GM18873 (cell line): ENCODE measurements around the gene NACC1.

Experiments
- ATAC-seq: cut with Tn5 transposase; IDR thresholded peaks from one replicate; pipeline ENCODE4 v1.9.1; 2021; ENCODE audit warnings: mild to moderate bottlenecking, moderate library complexity, moderate number of reproducible peaks; ENCODE audit not compliant: unreplicated experiment, low FRiP score

NACC1 gene

DNA sequence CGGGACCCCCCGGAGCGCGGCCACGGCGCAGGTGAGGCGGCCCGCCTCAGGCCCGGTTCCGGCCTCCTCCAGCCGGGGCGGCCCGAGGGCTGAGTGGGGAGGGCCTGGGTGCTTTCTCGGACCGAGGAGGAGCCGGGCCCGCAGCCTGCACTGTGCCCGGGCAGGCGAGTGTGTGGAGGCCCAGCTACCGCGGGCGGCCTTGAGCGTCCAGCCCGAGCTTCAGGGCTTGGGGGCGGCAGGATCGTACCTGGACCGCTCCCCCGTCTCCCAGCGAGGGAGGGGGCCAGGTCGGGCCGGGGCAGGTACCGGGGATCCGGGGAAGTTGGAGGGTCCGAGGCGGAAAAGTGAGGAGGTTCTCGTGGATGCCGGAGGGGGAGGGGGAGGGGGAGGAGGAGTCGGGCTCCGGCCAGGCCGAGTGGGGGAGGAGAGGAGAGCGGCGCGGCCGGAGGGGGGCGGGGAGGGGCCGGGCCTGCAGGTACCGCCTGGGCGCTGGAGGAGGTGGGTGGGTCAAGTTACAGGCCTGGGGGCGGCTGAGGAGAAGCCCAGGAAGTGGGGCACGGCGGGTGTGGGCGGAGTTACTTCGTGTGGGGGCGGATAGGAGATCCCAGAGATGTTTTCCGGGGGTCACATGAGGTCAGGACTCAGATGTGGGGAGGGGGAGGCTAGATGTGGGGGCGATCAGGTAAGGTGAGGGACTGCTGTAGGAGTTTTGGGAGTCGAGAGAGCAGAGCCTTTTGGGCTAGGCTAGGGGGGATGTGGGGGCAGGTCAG lies 545 bp downstream of the NACC1 start:
- no peak for ATAC-seq

DNA sequence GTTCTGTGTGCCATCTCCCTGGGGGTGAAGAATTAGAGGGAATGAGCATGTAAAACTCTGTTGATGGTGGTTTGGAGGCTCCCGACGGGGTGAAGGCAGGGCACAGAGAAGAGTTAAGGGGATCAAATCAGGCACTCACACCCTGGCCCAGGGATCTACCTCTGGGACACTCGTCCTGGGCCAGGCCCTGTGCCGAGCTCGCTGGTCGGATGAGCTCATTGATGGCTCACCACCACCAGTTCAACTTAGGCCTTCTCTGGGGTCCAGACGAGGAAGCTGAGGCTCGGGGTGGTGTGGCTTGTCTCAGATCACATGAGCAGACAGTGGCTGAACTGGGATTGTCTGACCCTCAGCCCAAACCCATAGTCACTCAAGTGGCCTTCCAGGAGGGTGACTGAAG lies 1.6 kb downstream of the NACC1 start:
- no peak for ATAC-seq

- no peak for ATAC-seq
These were observed 2.0 kb downstream of the NACC1 start for GRCh38 chr19:13120031-13120430.

DNA sequence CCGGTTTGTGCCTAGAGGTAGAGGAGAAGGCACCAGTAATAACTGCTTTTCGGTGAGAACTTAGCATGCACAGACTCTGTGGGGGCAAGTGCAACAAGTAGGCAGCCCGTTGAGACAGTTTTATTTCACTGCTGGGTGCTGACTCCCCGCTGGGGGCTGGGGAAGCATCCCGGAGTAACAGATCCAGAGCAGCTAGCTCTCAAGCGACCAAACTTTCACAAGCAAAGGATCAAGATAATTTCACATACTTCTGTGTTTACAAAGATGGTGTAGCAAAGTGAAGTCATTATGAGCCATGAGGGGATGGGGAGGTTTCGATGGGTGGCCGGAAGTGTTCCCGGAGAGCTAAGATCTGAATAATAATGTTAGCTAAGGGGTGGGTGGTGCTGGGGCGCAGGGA lies 2.8 kb downstream of the NACC1 start:
- no peak for ATAC-seq

- no peak for ATAC-seq
These were observed 3.6 kb downstream of the NACC1 start for GRCh38 chr19:13121551-13122274.

DNA sequence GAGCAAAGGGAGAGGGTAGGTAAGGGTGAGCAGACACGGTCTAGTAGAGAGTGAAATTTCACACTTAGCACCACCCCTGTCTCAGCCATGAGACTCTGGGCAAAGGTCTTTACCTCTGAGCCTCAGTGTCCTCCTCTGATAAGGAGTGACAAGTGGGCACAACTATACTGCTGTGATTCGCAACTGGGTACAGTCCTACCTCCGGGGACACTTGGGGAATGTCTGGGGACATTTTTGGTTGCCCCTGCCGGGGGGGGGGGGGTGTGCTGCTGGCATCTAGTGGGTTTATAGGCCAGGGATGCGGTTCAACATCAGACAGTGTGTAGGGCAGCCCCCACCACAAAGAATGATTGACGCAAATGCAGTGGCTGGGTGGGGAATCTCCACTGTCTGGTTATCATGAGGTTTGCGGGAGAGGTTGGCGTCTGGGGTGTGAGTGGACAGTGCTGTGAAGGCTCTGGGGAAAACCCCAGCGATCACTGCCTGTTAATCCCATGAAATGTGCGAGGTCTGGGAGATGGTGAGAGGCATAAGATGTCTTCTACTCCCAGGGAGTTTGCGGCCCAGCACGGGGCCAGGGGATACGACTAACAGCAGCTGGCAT lies 4.3 kb downstream of the NACC1 start:
- ATAC-seq, result no peak

DNA sequence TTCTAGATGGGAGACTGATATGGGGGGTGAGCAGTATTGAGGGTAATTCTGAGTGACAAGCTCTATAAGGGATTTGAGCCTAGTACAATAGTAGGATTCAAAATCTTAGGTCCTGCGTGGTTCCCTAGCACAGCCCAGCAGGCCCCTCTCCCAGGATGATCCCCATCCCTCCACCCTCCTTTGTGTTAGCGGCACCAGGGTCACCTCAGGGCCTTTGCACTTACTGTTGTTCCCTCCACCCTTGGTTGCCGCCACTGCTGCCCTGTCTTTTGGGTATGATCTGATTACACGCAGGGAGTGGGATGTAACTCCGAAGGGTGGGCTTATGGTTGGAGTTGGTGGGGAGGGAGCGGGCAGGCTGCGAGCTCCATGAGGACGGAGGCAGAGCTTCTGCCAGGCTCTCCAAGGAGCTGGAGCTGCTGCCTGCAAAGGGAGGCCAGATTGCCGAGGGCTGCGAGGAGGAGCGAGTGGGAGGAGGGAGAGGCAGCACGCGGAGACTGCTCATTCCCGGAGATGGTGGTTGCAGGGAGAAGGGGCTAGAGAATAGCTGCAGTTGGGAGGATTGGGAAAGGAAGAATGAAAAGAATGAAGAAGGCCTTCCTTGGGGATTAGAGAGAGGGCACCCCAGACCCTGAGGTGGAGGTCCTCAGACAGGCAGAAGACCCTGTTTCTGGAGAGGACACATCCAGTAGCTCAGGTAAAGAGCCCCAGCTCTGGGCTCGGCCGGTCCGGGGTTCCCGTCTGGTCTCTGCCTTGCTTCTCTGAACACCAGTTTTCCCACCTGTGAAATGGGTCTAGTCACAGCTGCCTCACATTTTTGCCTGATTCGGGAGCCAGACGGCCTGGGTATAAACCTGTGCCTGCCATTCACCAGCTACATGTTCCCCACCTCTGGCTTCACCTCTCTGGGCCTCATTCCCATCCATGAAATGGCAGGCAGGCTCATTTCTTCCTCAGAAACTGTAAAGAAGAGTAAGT lies 5.2 kb downstream of the NACC1 start:
- no peak for ATAC-seq

DNA sequence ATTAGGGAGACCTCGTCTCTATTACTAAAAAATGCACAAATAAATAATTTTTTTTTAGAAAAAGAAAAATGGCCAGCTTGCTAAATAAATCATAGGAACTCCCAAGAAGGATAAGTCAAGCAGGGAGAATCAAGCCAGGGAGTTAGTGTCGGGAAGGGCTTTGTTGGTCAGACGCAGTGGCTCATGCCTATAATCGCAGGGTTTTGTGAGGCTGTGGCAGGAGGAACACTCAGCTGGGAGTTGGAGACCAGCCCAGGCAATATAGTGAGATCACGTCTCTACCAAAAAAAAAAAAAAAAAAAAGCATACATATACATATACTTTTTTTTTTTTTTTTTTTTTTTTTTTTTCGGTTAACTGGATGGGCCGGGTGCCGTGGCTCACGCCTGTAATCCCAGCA lies 9.0 kb downstream of the NACC1 start:
- no peak for ATAC-seq

- ATAC-seq, result no peak
These were observed 9.9 kb downstream of the NACC1 start for GRCh38 chr19:13127811-13128575.

GRCh38 chr19:13128583-13128982 lies 10.5 kb downstream of the NACC1 start:
- ATAC-seq, result no peak

DNA sequence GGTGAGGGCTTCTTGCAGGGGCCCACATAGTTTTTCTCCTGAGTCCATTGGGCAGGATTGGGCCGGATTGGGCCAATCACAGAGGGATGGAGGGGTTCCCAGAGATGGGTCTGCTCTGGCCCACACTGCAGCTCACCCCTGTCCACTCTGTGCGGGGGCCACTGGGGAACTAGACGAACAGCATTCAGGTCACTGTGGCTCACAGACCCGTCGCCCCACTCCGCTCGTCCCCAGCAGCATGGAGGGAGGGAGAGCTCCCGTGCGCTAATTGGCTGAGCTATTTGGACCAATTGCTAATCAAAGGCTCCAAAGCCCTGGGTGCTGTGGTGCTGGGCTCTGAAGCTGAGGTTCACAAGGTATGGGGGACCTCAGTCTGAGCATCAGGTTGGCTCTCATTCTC lies 11.3 kb downstream of the NACC1 start:
- ATAC-seq, result no peak

DNA sequence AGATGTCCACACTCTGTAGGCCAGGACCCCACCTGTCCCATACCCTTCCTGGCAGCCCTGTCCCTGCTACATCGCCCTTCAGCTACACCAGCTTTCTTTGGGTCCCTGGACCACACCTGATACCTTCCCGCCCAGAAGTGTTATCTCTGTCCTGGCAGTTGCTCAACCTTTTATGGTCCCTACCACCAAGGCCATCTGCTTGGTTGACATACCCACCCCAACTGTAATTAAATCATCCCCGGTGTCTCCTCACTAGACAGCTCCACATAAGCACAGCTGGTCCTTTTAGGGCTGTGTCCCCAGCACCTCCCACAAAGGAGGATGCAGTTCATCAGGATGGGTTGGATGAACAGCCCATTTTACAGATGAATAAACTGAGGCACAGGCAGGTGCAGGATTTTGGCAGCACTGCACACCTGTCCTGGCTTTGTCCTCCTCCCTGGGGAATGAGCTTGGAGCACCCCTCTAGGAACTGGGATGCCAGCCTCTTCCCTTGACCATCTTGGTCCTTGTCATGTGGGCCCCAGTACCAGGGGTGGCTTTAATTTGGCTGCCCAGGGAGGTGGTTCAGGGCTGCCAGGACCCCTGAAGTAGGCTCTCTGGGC lies 12.9 kb downstream of the NACC1 start:
- ATAC-seq, result no peak

DNA sequence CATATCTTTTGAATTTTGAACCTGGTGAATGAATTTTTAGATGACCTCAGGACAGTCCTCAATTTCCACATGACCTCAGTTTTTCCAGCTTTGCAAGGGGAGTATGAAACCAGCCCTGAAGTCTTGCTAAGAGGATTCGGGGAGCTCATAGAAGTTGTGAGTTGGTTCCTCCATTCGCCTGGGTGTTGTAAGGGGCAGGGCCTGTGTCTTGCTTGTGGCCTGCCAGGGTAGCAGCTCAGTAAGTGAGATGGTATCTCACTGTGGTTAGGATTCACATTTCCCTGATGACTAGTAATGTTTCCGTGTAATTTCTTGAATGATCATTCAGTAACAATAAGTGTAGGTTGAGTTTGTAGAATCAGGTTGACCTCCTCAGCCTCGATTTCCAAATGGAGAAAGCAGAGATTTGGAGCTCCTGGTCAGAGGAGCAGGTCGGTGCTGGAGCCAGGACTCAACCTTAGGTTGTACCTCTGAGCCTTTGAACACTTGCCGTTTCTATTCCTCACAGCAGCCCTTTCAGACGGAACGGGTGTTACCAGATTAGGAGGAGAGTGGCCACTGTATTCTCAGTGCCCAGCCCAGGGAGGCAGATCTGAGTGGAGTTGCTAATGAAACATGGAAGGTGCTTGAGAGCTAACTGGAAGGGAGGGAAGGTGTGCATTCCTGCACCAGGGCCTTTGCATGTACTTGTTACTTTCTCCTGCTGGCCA lies 14.6 kb downstream of the NACC1 start:
- ATAC-seq, result no peak

DNA sequence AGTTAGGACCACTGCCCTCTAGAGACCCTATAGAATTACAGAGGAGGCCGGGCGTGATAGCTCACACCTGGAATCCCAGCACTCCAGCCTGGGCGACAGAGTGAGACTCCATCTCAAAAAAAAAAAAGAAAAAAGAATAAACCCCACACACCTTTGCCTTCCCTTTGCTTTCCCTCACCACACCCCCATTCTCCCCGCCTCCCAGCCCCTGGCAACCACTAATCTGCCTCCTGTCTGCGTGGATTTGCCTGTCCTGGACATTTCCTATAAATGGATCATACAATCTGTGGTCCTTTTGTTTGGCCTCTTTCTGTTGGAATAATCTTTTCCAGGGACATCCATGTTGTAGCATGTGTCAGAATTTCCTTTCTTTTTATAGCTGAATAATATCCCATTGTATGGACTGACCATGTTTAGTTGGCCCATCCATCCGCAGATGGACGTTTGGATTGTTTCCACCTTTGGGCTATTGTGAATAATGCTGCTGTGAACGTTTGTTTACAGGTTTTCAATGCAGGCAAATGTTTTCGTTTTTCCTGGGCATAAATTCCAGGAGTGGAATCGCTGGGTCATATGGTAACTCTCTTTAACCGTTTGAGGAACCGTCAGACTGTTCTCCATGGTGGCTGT lies 15.3 kb downstream of the NACC1 start:
- ATAC-seq, result no peak

GRCh38 chr19:13134626-13135025 lies 16.6 kb downstream of the NACC1 start:
- no peak for ATAC-seq

GRCh38 chr19:13135068-13136062 lies 17.3 kb downstream of the NACC1 start:
- ATAC-seq, result no peak

GRCh38 chr19:13137290-13137794 lies 19.3 kb downstream of the NACC1 start:
- no peak for ATAC-seq
